GM04503 (cell line): Measurements from ENCODE around the gene ZNF616.
"Not testable (repeated sequence)": the region's sequence is repeated elsewhere in the genome, so short reads cannot be mapped to it uniquely, and the experiment has no call there.

ENCODE experiments used
- DNase-seq: peaks from one replicate; pipeline ENCODE4 v3.0.0-alpha.2; 2012; ENCODE audit warnings: low read depth

ZNF616 gene

GRCh38 chr19:52110780-52111179, 29.0 kb downstream of the ZNF616 start:
- no peak for DNase-seq

- no peak for DNase-seq
Measured at GRCh38 chr19:52102782-52103181, 37.0 kb downstream of the ZNF616 start.

DNA sequence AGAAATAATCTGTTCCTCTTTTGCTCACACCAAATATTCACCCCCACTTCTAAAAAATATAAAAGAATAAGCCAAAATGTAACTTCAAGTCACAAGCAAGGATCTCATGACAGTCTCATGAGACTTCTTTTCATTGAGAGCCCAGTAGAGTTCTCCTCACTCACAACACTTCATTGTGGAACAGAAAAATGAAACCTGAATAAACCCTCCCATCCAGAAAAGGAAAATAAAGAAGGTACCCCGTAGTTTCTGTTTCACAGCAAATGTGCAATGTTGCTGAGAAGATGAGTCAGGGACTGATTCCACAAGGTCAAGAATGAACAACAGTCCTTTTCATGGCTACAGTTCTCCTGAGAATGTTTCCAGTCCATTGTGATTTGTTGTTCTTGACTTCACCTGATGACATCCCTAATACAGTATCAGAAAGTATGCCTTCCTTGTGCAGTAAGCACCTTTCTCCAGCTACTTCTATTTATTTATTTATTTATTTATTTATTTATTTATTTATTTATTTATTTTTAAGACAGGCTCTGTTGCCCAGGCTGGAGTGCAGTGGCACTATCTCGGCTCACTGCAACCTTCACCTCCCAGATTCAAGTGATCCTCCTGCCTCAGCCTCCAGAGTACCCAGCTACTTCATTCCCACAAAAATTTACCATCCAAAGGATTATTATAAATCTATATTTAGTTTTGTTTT, 37.7 kb downstream of the ZNF616 start:
- DNase-seq, result no peak

DNA sequence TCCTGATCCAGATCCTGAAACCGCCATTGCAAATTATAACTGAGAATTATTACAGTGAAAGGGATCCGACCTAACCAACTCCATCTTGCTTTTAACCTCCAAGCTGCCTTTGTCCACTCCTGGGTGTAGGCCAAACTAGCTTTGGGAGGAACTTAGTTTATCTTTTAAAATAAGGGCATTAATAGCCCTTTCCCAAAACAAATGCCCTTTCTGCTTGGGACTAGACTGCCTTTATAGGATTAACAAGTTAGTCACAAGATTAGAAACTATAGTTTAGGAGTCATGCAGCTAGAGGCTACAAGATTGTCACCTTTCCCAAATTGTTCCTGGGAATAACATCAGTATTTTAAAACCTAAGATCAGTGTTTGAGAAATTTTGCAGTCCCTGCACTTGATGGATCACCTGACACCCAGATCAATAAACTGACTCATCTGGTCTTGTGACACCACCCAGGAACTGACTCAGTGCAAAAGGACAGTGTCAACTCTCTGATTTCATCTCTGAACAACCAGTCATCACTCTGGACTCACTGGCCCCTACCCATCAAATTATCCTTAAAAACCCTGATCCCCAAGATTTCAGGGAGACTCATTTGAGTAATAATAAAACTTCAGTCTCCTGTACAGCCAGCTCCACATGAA, 40.1 kb downstream of the ZNF616 start:
- DNase-seq, result no peak

DNA sequence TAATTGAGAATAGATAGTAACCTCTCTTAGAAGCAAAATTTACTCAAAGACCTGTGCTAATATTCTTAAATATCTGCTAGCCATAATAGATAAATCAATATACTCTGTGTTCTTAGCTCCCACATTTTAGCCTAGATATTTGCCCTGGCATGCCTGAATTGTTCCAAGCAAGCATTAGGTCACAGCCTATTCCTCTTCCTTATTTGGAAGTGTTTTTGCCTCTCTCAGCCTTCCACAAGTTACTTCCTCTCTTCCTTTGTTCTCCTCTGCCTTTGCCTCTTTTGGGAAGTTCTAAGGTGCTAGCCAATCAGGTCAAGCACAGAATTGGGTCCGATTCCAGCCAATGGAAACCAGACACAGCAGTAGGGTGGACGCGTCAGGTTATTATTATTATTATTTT, 43.3 kb downstream of the ZNF616 start:
- not testable (repeated sequence) for DNase-seq

GRCh38 chr19:52095172-52096014, 44.3 kb downstream of the ZNF616 start, which contains the start of gene ZNF841:
Gene ZNF841 (minus strand): TSS chr19:52095765. CDS start chr19:52084801, 10,964 bp downstream.
- peak; percentile 65 for DNase-seq

GRCh38 chr19:52094526-52095130, 45.1 kb downstream of the ZNF616 start:
- no peak for DNase-seq

- no peak for DNase-seq
Measured at GRCh38 chr19:52086481-52086880, 53.3 kb downstream of the ZNF616 start.

DNA sequence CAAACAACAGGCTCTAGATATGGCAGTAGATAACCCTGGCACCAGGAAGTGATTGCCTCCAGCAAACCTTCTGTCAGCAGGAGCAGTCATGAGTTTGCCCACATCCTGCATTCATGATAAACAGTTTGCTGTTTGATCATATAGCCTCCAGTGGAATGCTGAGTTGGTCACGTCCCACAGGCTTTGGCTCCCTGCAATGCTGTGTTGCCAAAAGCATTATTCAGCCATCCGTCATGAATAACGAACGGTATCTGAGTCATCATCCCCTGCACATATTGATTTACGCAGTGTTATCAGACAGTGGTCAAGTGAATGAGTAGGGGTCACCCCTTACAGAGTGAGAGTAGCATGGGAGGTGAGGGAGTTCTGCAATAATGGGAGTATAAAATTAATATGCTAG, 69.2 kb downstream of the ZNF616 start:
- DNase-seq, result no peak

DNA sequence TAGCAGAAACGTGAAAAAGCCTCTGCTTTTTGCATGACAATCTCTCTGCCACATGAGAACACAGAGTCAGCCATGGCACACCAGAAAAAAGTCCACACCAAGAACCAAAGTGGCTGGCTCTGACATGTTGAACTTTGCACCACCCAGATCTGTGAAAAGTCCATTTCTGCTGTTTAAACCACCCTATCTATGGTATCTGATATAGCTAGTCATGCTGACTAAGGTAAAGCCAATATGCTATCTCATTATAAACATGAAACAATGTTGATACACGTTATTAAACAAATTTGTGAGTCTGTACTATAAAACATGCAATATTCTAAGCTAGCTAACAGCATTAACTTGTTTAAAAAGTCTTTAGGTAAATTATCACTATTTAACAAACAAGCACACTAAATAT, 70.1 kb downstream of the ZNF616 start:
- DNase-seq, result no peak

DNA sequence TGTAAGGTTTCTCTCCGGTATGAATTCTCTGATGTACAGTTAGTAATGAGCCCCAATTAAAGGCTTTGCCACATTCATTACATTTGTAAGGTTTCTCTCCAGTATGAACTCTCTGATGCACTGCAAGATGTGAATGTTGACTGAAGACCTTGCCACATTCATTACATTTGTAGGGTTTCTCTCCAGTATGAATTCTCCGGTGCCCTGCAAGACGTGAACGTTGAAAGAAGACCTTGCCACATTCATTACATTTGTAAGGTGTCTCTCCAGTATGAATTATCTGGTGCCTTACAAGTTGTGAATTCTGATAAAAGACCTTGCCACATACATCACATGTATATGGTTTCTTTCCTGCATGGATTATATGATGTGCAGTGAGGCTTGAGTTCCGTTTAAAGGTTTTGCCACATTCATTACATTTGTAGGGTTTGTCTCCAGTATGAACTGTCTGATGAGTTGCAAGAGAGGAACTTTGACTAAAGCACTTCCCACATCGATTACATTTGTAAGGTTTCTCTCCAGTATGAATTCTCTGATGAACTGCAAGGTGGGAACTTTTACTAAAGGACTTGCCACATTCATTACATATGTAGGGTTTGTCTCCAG, 73.4 kb downstream of the ZNF616 start:
- no peak for DNase-seq

GRCh38 chr19:52065399-52065798, 74.3 kb downstream of the ZNF616 start:
- DNase-seq, result no peak
